Measurements from ENCODE around the gene EVI5.

EVI5 gene

DNA sequence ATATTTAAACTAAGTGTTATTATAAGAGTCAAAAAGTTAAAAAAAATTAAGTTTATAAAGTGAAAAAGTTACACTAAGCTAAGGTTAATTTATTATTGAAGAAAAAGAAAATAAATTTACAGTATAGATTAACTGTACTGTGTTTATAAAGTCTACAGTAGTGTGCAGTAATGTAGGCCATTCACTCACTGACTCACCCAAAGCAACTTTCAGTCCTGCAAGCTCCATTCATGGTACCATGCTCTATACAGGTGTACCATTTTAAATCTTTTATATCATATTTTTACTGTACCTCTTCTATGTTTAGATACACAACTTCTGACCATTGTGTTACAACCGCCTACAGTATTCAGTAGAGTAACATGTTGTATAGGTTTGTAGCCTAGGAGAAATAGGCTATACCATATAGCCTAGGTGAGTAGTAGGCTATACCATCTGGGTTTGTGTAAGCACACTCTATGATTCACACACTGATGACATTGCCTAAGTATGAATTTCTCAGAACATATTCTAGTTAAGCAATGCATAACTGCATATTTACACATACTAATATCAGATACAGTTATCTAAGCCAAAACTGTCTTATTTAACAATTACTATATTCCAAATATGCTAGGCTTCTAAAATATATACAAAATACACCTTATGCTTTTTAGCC is 217.6 kb downstream of the EVI5 start:
- H3K36me3 ChIP-seq (ENCODE audit: insufficient read depth, insufficient read length, low read length) = peaks cover 3% of the 10 kb centered on the region
- no peak for TF ChIP-seq SUZ12 (IDR thresholded peaks at IDR 0.05; ENCODE audit: extremely low read depth, insufficient read depth, insufficient read length)
- TF ChIP-seq YY1 (IDR thresholded peaks at IDR 0.05; ENCODE audit: insufficient read depth, insufficient read length) = no peak
- TF ChIP-seq ZNF274 (IDR thresholded peaks at IDR 0.05; ENCODE audit: low read depth, low read length) = no peak
- H3K4me1 ChIP-seq (ENCODE audit: insufficient read depth, insufficient read length) = no peaks in the 10 kb centered on the region
- DNase-seq (ENCODE audit: low read depth, low spot score) = no peak
- H3K9me3 ChIP-seq (ENCODE audit: insufficient read depth, low read length) = no peaks in the 10 kb centered on the region
- no peak overlapping the region for H3K9ac ChIP-seq (ENCODE audit: insufficient read length, low read depth)
- H3K27me3 ChIP-seq (ENCODE audit: insufficient read depth, insufficient read length) = no peaks in the 10 kb centered on the region
- H3K4me3 ChIP-seq (ENCODE audit: insufficient read length, low read depth) = no peak overlapping the region

DNA sequence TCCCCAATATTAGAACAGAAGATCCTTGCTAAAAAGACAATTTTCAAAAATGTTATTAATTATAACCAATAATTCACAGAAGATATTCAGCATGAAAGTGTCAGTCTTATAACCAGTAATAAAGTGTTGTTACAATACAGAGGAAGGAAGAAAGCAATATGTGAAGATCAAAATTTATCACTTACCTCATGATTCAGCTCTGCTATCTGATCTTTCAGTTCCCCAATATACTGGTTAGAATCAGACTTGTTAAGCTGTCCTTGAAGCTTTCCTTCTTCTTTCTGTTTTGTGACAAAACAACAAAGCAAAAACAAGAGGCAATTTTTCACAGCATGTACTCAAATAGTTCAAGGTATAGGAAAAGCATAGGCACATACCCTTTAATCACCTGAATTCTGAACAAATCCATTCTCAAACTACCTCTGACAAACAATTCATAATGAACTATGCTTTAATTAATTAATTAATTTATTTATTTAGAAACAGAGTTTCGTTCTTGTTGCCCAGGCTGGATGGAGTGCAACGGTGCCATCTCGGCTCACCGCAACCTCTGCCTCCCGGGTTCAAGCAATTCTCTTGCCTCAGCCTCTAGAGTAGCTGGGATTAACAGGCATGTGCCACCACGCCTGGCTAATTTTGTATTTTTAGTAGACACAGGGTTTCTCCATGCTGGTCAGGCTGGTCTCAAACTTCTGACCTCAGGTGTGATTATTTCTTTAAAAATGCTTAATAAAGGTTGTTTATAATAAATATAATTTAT is 221.3 kb downstream of the EVI5 start:
- no peaks in the 10 kb centered on the region for H3K27me3 ChIP-seq (ENCODE audit: insufficient read depth, insufficient read length)
- no peaks in the 10 kb centered on the region for H3K4me1 ChIP-seq (ENCODE audit: insufficient read depth, insufficient read length)
- peaks cover 3% of the 10 kb centered on the region for H3K36me3 ChIP-seq (ENCODE audit: insufficient read depth, insufficient read length, low read length)
- no peak overlapping the region for H3K9ac ChIP-seq (ENCODE audit: insufficient read length, low read depth)
- DNase-seq (ENCODE audit: low read depth, low spot score) = no peak
- no peak overlapping the region for H3K4me3 ChIP-seq (ENCODE audit: insufficient read length, low read depth)
- no peak for TF ChIP-seq YY1 (IDR thresholded peaks at IDR 0.05; ENCODE audit: insufficient read depth, insufficient read length)
- no peak for TF ChIP-seq SUZ12 (IDR thresholded peaks at IDR 0.05; ENCODE audit: extremely low read depth, insufficient read depth, insufficient read length)
- TF ChIP-seq ZNF274 (IDR thresholded peaks at IDR 0.05; ENCODE audit: low read depth, low read length) = no peak
- H3K9me3 ChIP-seq (ENCODE audit: insufficient read depth, low read length) = no peaks in the 10 kb centered on the region

DNA sequence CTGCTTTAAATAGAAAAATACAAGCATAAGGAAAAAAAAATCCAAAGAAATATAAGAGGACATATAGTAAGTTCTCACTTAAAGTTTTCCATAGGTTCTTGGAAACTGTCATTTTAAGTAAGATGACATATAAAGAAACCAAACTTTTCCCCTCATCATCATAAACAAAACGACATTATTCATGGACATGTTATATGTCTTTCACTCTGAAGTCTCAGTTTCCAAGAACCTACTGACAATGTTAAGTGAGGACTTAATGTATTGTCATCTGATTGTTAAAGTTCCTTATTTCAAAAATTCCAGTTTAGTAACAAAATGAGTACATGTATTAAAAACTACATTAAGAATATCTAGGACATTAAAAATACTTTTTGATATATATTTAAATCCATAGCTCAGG is 228.6 kb downstream of the EVI5 start:
- H3K36me3 ChIP-seq (ENCODE audit: insufficient read depth, insufficient read length, low read length) = no peaks in the 10 kb centered on the region
- H3K27me3 ChIP-seq (ENCODE audit: insufficient read depth, insufficient read length) = no peaks in the 10 kb centered on the region
- H3K4me3 ChIP-seq (ENCODE audit: insufficient read length, low read depth) = no peak overlapping the region
- H3K4me1 ChIP-seq (ENCODE audit: insufficient read depth, insufficient read length) = no peaks in the 10 kb centered on the region
- no peak overlapping the region for H3K9ac ChIP-seq (ENCODE audit: insufficient read length, low read depth)
- no peak for DNase-seq (ENCODE audit: low read depth, low spot score)
- H3K9me3 ChIP-seq (ENCODE audit: insufficient read depth, low read length) = no peaks in the 10 kb centered on the region
- TF ChIP-seq SUZ12 (IDR thresholded peaks at IDR 0.05; ENCODE audit: extremely low read depth, insufficient read depth, insufficient read length) (no peak), ZNF274 (IDR thresholded peaks at IDR 0.05; ENCODE audit: low read depth, low read length) (no peak), YY1 (IDR thresholded peaks at IDR 0.05; ENCODE audit: insufficient read depth, insufficient read length) (no peak)

DNA sequence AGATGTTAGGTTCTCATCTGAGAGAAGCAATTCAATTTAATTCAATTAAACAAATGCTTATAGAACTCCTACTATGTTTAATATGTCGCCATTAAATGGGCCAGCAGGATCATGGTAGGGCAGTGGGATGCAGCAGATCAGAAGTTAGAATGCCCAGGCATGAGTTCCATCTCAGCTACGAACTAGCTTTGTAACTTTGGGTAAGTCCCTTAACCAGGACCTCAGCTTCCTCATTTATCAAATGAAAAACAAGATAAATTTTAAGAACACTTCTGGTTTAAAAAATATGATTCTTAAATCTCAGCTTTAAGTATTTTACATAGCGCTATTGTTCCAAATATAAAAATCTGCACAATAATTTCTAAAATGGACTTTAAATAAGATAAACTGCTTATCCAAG is 230.7 kb downstream of the EVI5 start:
- TF ChIP-seq YY1 (IDR thresholded peaks at IDR 0.05; ENCODE audit: insufficient read depth, insufficient read length) = no peak
- TF ChIP-seq SUZ12 (IDR thresholded peaks at IDR 0.05; ENCODE audit: extremely low read depth, insufficient read depth, insufficient read length) = no peak
- TF ChIP-seq ZNF274 (IDR thresholded peaks at IDR 0.05; ENCODE audit: low read depth, low read length) = no peak
- no peaks in the 10 kb centered on the region for H3K27me3 ChIP-seq (ENCODE audit: insufficient read depth, insufficient read length)
- DNase-seq (ENCODE audit: low read depth, low spot score) = no peak

GRCh38 chr1:92551916-92552315 is 233.0 kb downstream of the EVI5 start:
- H3K36me3 ChIP-seq (ENCODE audit: insufficient read depth, insufficient read length, low read length) = no peaks in the 10 kb centered on the region
- TF ChIP-seq SUZ12 (IDR thresholded peaks at IDR 0.05; ENCODE audit: extremely low read depth, insufficient read depth, insufficient read length) (no peak), ZNF274 (IDR thresholded peaks at IDR 0.05; ENCODE audit: low read depth, low read length) (no peak), YY1 (IDR thresholded peaks at IDR 0.05; ENCODE audit: insufficient read depth, insufficient read length) (no peak)
- no peaks in the 10 kb centered on the region for H3K9me3 ChIP-seq (ENCODE audit: insufficient read depth, low read length)
- no peaks in the 10 kb centered on the region for H3K4me1 ChIP-seq (ENCODE audit: insufficient read depth, insufficient read length)
- H3K9ac ChIP-seq (ENCODE audit: insufficient read length, low read depth) = no peak overlapping the region
- H3K27me3 ChIP-seq (ENCODE audit: insufficient read depth, insufficient read length) = no peaks in the 10 kb centered on the region
- no peak for DNase-seq (ENCODE audit: low read depth, low spot score)
- no peak overlapping the region for H3K4me3 ChIP-seq (ENCODE audit: insufficient read length, low read depth)

More for the DNA sequence above, 230.7 kb downstream of the EVI5 start:
- no peaks in the 10 kb centered on the region for H3K9me3 ChIP-seq (ENCODE audit: insufficient read depth, low read length)
- no peaks in the 10 kb centered on the region for H3K4me1 ChIP-seq (ENCODE audit: insufficient read depth, insufficient read length)
- H3K9ac ChIP-seq (ENCODE audit: insufficient read length, low read depth) = no peak overlapping the region
- no peak overlapping the region for H3K4me3 ChIP-seq (ENCODE audit: insufficient read length, low read depth)
- H3K36me3 ChIP-seq (ENCODE audit: insufficient read depth, insufficient read length, low read length) = no peaks in the 10 kb centered on the region

DNA sequence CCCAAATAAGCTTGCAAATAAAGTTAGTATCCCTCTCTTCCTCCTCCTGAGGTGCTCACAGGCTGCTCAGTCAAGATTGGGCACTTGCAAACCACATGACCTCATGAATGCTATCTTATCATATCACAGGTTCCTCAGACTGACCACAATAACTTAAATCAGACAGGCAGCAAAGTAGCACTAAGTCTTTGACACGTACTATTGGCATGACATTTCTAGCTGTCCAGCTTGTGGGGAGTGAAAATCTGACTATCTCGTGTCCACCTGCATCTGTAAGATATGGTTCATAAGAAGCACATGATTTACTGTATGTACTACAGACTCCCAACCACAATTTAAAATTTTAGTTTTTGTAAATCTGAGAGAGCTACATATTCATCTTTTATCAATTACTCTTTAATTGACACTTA is 240.1 kb downstream of the EVI5 start:
- Histone ChIP-seq H3K9me3 (ENCODE audit: insufficient read depth, low read length) (no peaks in the 10 kb centered on the region), H3K4me1 (ENCODE audit: insufficient read depth, insufficient read length) (no peaks in the 10 kb centered on the region), H3K9ac (ENCODE audit: insufficient read length, low read depth) (no peak overlapping the region), H3K4me3 (ENCODE audit: insufficient read length, low read depth) (no peak overlapping the region), H3K36me3 (ENCODE audit: insufficient read depth, insufficient read length, low read length) (no peaks in the 10 kb centered on the region), H3K27me3 (ENCODE audit: insufficient read depth, insufficient read length) (no peaks in the 10 kb centered on the region)
- no peak for DNase-seq (ENCODE audit: low read depth, low spot score)
- no peak for TF ChIP-seq ZNF274 (IDR thresholded peaks at IDR 0.05; ENCODE audit: low read depth, low read length)
- TF ChIP-seq SUZ12 (IDR thresholded peaks at IDR 0.05; ENCODE audit: extremely low read depth, insufficient read depth, insufficient read length) = no peak
- no peak for TF ChIP-seq YY1 (IDR thresholded peaks at IDR 0.05; ENCODE audit: insufficient read depth, insufficient read length)
